Stomach smooth muscle (tissue), 2 donors: ENCODE measurements around the gene WNT3A.
"Not testable (repeated sequence)": the region's sequence is repeated elsewhere in the genome, so short reads cannot be mapped to it uniquely, and the experiment has no call there.

Experiments used
- H3K27ac ChIP-seq: one replicate; pipeline ENCODE4 v1.7.0; 2013; ENCODE audit warnings: mild to moderate bottlenecking, low read length, inconsistent platforms
- H3K27me3 ChIP-seq, 2 donors: one replicate each; pipeline ENCODE4 v1.7.0; 2013; ENCODE audit warnings: low read length in 2 of 2; ENCODE audit not compliant: insufficient read depth in 2 of 2, control insufficient read depth in 1 of 2
- H3K36me3 ChIP-seq, 2 donors: one replicate each; pipeline ENCODE4 v1.7.0; 2013; ENCODE audit warnings: low read length in 2 of 2; ENCODE audit not compliant: control insufficient read depth in 2 of 2, insufficient read depth in 2 of 2
- H3K4me1 ChIP-seq: one replicate; pipeline ENCODE4 v1.7.0; 2013; ENCODE audit warnings: low read length; ENCODE audit not compliant: control insufficient read depth, insufficient read depth
- H3K4me3 ChIP-seq, 2 donors: one replicate each; pipeline ENCODE4 v1.7.0; 2013; ENCODE audit warnings: low read length in 2 of 2
- H3K9ac ChIP-seq, 2 donors: one replicate each; pipeline ENCODE4 v1.7.0; 2013; ENCODE audit warnings: low read length in 2 of 2, mild to moderate bottlenecking in 1 of 2
- H3K9me3 ChIP-seq, 2 donors: one replicate each; pipeline ENCODE4 v1.7.0; 2013; ENCODE audit warnings: low read length in 2 of 2; ENCODE audit not compliant: control insufficient read depth in 2 of 2
- donor health status: healthy.
- donor health status: Pancreatic carcinoma.

Gene WNT3A

GRCh38 chr1:228006786-228007048 lies at the start of gene WNT3A:
Gene WNT3A, plus strand, starts transcription at chr1:228006998. Its CDS starts 131 bp downstream, at chr1:228007129.
- Histone ChIP-seq H3K4me3 (no peak within 1 kb of the TSS), H3K36me3 (no peaks in the 10 kb centered on the region), H3K27me3 (peaks cover 52 to 54% of the 10 kb centered on the region in 2 donors), H3K4me1 (peaks cover 9% of the 10 kb centered on the region), H3K27ac (no peak within 1 kb of the TSS), H3K9ac (no peak within 1 kb of the TSS), H3K9me3 (no peaks in the 10 kb centered on the region)

- Histone ChIP-seq H3K27ac (no peak overlapping the region), H3K27me3 (peaks cover 8 to 14% of the 10 kb centered on the region in 2 donors), H3K4me3 (no peak overlapping the region), H3K36me3 (no peaks in the 10 kb centered on the region), H3K9ac (no peak overlapping the region), H3K4me1 (peaks cover 2% of the 10 kb centered on the region), H3K9me3 (peaks cover 0 to 5% of the 10 kb centered on the region in 2 donors)
These were observed 48.0 kb upstream of the WNT3A start for GRCh38 chr1:227958617-227959324.

GRCh38 chr1:227959325-227959860 lies 47.4 kb upstream of the WNT3A start:
- Histone ChIP-seq H3K4me1 (no peaks in the 10 kb centered on the region), H3K27ac (no peak overlapping the region), H3K4me3 (no peak overlapping the region), H3K27me3 (peaks cover 5 to 11% of the 10 kb centered on the region in 2 donors), H3K9me3 (peaks cover 0 to 4% of the 10 kb centered on the region in 2 donors), H3K36me3 (no peaks in the 10 kb centered on the region), H3K9ac (no peak overlapping the region)

- no peaks in the 10 kb centered on the region for H3K9me3 ChIP-seq
- no peak overlapping the region for H3K9ac ChIP-seq
- no peaks in the 10 kb centered on the region for H3K36me3 ChIP-seq
- peaks cover 5 to 7% of the 10 kb centered on the region in 2 donors for H3K27me3 ChIP-seq
- no peaks in the 10 kb centered on the region for H3K4me1 ChIP-seq
- no peak overlapping the region for H3K27ac ChIP-seq
- no peak overlapping the region for H3K4me3 ChIP-seq
These were observed 44.9 kb upstream of the WNT3A start for GRCh38 chr1:227961651-227962466.

- not testable (repeated sequence) for H3K4me3 ChIP-seq, H3K9me3 ChIP-seq, H3K4me1 ChIP-seq, H3K9ac ChIP-seq, H3K27ac ChIP-seq, H3K27me3 ChIP-seq, H3K36me3 ChIP-seq
These were observed 40.1 kb upstream of the WNT3A start for GRCh38 chr1:227966733-227967132.

GRCh38 chr1:227967815-227968214 lies 39.0 kb upstream of the WNT3A start:
- not testable (repeated sequence) for H3K9ac ChIP-seq, H3K27ac ChIP-seq, H3K9me3 ChIP-seq, H3K36me3 ChIP-seq, H3K4me3 ChIP-seq, H3K4me1 ChIP-seq, H3K27me3 ChIP-seq

GRCh38 chr1:227970076-227970995 lies 36.5 kb upstream of the WNT3A start:
- H3K4me3 ChIP-seq, H3K36me3 ChIP-seq, H3K27ac ChIP-seq, H3K9me3 ChIP-seq, H3K27me3 ChIP-seq, H3K4me1 ChIP-seq, H3K9ac ChIP-seq: not testable (repeated sequence)

- not testable (repeated sequence) for H3K9me3 ChIP-seq, H3K36me3 ChIP-seq, H3K27me3 ChIP-seq, H3K27ac ChIP-seq, H3K4me3 ChIP-seq, H3K4me1 ChIP-seq, H3K9ac ChIP-seq
These were observed 35.6 kb upstream of the WNT3A start for GRCh38 chr1:227971216-227971615.

- not testable (repeated sequence) for H3K4me1 ChIP-seq, H3K4me3 ChIP-seq, H3K9me3 ChIP-seq, H3K27me3 ChIP-seq, H3K36me3 ChIP-seq, H3K27ac ChIP-seq, H3K9ac ChIP-seq
These were observed 35.0 kb upstream of the WNT3A start for GRCh38 chr1:227971643-227972282.

- H3K4me3 ChIP-seq, H3K27me3 ChIP-seq, H3K27ac ChIP-seq, H3K9me3 ChIP-seq, H3K9ac ChIP-seq, H3K4me1 ChIP-seq, H3K36me3 ChIP-seq: not testable (repeated sequence)
These were observed 34.5 kb upstream of the WNT3A start for GRCh38 chr1:227972283-227972679.
